Loucy (cell line): ENCODE results near the gene PPP3CA.

Source experiments
- CTCF ChIP-seq: fragments of 200-600 bp; sonication (generic); conservative IDR thresholded peaks from 2 replicates; pipeline ENCODE4 v1.5.1; 2014; ENCODE audit warnings: mild to moderate bottlenecking, antibody characterized with exemption, low read length
- EZH2phosphoT487 ChIP-seq: fragments of 200-600 bp; IDR thresholded peaks from 2 replicates; pipeline ENCODE4 v1.6.1; 2018; ENCODE audit warnings: antibody characterized with exemption, mild to moderate bottlenecking, moderate library complexity, borderline replicate concordance

- TF ChIP-seq CTCF (no peak), EZH2phosphoT487 (no peak)
Measured at GRCh38 chr4:101229116-101229515, 118.2 kb downstream of the PPP3CA start.
